A549 (cell line): ENCODE measurements around the gene RAPGEF2.

ENCODE experiments used
- CTCF ChIP-seq: fragments of >200 bp; sonication (Bioruptor Twin); formaldehyde crosslinking; IDR thresholded peaks from 3 replicates; pipeline ENCODE4 v1.5.1; 2016
- KDM5A ChIP-seq: fragments of 200-600 bp; sonication (generic); IDR thresholded peaks from 2 replicates; pipeline ENCODE4 v1.6.1; 2016; ENCODE audit warnings: antibody characterized with exemption, mild to moderate bottlenecking

GRCh38 chr4:159150821-159151390 lies 48.0 kb downstream of the RAPGEF2 start:
- no peak for TF ChIP-seq CTCF
- no peak for TF ChIP-seq KDM5A
